Activated CD4-positive, alpha-beta memory T cell treated with anti-CD3 and anti-CD28 coated beads for 36 hours (primary cell): ENCODE results near the gene CELF2. TPM values are rescaled to one million over a fixed set of nuclear protein-coding genes. Genes with fewer than 3 reads are reported as not detected.
A peak's percentile ranks its signal among the peaks of the same experiment; 100 is the strongest.

Source experiments
- CTCF ChIA-PET: fragments of 350-600 bp; sonication (Branson Sonifier 250); formaldehyde crosslinking; loops from one replicate; lab custom pipeline; 2021; ENCODE audit warnings: antibody characterized with exemption, inconsistent platforms; lab: Charles Lee
- POLR2A ChIA-PET: fragments of 350-600 bp; sonication (Branson Sonifier 250); formaldehyde crosslinking; loops from one replicate; lab custom pipeline; 2021; ENCODE audit warnings: antibody characterized with exemption; lab: Charles Lee
- DNase-seq: peaks from one replicate; pipeline ENCODE4 v3.0.0-alpha.2; 2020
- H3K27ac Mint-ChIP-seq: one replicate; pipeline ENCODE4 v1.8.0; 2021; ENCODE audit warnings: mixed read lengths
- H3K27me3 Mint-ChIP-seq: one replicate; pipeline ENCODE4 v1.8.0; 2021; ENCODE audit warnings: mixed read lengths
- H3K36me3 Mint-ChIP-seq: one replicate; pipeline ENCODE4 v1.8.0; 2021; ENCODE audit warnings: mixed read lengths
- H3K4me1 Mint-ChIP-seq: one replicate; pipeline ENCODE4 v1.8.0; 2021; ENCODE audit warnings: low read depth, mixed read lengths
- H3K4me3 Mint-ChIP-seq: one replicate; pipeline ENCODE4 v1.8.0; 2021; ENCODE audit warnings: mild to moderate bottlenecking, mixed read lengths
- H3K9me3 Mint-ChIP-seq: one replicate; pipeline ENCODE4 v1.8.0; 2021; ENCODE audit warnings: mixed read lengths
- intact Hi-C: fragments of 100-400 bp; cut with micrococcal nuclease; formaldehyde crosslinking; loops from one replicate; pipeline ENCODE4 v1.15.1; 2023
- total RNA-seq, 2 experiments: library from RNA; stranded (reverse); gene quantifications; one replicate each; pipeline ENCODE4 v1.2.3, GENCODE V29; 2021

Gene CELF2
- total RNA-seq, 2 experiments from 2014 or later: 109 to 113 TPM

DNA sequence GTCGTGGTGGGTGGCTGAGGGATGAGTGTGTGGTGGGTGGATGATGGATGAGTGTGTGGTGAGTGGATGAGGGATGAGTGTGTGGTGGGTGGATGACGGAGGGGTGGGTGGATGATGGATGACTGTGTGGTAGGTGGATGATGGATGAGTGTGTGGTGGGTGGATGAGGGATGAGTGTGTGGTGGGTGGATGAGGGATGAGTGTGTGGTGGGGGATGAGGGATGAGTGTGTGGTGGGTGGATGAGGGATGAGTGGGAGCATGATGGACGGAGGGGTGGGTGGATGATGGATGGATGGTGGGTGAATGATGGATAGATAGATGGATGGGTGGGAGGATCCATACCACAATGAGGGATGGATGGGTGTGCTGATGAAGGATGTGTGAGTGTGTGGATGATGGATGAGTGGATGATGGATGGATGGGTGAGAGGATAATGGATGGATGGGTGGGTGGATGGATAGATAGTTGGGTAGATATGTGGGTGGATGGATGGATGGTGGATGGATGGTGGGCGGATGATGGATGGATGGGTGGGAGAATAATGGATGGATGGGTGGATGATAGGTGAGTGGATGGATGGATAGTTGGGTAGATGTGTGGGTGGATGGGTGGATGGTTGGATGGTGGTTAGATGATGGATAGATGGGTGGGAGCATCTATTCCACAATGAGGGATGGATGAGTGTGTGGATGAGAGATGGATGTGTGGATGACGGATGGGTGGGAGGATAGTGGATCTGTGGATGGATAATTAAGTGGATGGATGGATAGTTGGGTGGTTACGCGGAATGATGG, 266.8 kb downstream of the CELF2 start:
- CTCF ChIA-PET: no interaction called here

DNA sequence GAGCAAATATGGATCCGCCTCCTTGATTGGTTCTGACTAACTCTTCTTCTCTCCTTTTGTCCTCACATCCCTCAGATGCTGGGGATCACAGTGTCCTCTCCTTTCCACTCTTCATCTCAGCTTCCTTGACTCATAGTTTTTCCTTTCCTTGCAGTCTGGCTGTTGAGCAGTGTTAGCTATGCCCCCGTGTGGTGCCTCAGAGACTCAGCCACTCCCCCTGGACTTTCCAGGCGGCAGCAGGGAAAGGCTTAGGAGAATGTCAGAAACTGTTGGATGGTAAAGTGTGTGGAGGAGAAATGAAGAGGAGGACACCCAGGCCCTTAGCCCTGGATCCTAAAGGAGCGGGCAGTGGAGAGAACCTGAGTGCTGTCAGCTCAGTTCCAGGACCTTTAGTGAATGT, 267.5 kb downstream of the CELF2 start:
- H3K27me3 Mint-ChIP-seq: no peaks in the 10 kb centered on the region
- ChIA-PET POLR2A (no interaction called here), CTCF (no interaction called here)
- H3K9me3 Mint-ChIP-seq: no peaks in the 10 kb centered on the region
- peaks cover 51% of the 10 kb centered on the region for H3K36me3 Mint-ChIP-seq
- peaks cover 27% of the 10 kb centered on the region for H3K4me1 Mint-ChIP-seq
- H3K27ac Mint-ChIP-seq: no peak overlapping the region
- no peak overlapping the region for H3K4me3 Mint-ChIP-seq
- intact Hi-C loops: loop anchor here (5.0 kb wide), 1 partner anchor 37 kb away; no protein-coding TSS in a partner anchor
- no peak for DNase-seq

More for the DNA sequence above, 266.8 kb downstream of the CELF2 start:
- Mint-ChIP-seq H3K4me1 (peaks cover 25% of the 10 kb centered on the region), H3K36me3 (peaks cover 49% of the 10 kb centered on the region), H3K4me3 (no peak overlapping the region), H3K9me3 (no peaks in the 10 kb centered on the region), H3K27ac (no peak overlapping the region), H3K27me3 (no peaks in the 10 kb centered on the region)
- intact Hi-C loops: loop anchor here (5.0 kb wide), 1 partner anchor 38 kb away; no protein-coding TSS in a partner anchor
- DNase-seq: peak; percentile 37
- POLR2A ChIA-PET: no interaction called here

DNA sequence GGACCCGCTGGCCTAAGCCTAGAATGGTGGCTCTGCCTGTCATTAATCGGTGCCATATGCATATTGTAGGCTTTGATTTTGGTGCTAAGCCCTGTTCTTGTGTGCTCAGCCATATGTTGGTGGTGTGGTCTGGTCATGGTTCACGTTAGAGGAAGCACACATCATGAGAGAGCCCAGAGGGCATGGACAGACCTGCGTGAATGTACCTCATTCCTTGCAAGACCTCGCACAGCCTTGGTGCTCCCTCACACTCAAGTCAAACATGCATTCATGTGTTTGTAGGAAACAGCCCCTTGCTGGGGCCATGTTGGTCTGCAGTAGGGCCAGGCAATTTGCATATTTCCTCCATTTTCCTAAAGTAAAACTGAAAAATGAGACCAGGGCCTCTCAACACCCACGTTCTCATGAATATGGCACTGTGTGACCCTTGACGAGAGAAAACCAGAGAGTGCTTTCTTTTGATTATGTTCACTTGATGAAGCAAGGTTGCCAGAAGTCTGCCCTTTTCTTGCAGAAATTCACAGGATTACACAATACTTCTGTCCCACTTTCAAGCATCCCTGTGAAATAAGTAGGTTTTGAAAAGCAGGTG, 268.7 kb downstream of the CELF2 start:
- Mint-ChIP-seq H3K4me3 (peak overlapping the region; percentile 30), H3K27ac (no peak overlapping the region), H3K4me1 (peaks cover 25% of the 10 kb centered on the region), H3K9me3 (no peaks in the 10 kb centered on the region), H3K27me3 (no peaks in the 10 kb centered on the region), H3K36me3 (peaks cover 48% of the 10 kb centered on the region)
- intact Hi-C loops: loop anchor here (1.0 to 5.0 kb wide), 2 partner anchors 13 to 36 kb away; no protein-coding TSS in a partner anchor
- POLR2A ChIA-PET: interaction anchor here (0.7 kb wide), 1 partner anchor 10 kb away, joined by 3 read pairs; no protein-coding TSS in a partner anchor
- CTCF ChIA-PET: no interaction called here
- DNase-seq: peak; percentile 59

DNA sequence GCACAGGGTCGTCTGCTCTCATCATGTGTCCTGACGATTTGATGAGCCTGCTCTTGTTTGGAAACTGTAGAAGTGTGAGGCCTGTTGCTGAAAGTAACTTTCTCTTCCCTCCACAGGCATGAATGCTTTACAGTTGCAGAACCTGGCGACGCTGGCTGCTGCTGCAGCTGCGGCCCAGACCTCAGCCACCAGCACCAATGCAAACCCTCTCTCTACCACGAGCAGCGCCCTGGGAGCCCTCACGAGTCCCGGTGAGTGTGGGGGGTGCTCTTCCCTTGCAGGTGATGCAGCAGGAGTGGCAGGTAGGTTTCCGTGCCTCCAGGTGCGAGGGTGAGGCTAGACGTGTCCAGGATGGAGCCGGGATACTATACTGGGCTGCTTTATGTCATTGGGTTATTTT, 270.6 kb downstream of the CELF2 start:
- Mint-ChIP-seq H3K4me1 (peaks cover 41% of the 10 kb centered on the region), H3K36me3 (peaks cover 61% of the 10 kb centered on the region), H3K27ac (peak overlapping the region; percentile 58), H3K27me3 (no peaks in the 10 kb centered on the region), H3K9me3 (no peaks in the 10 kb centered on the region), H3K4me3 (no peak overlapping the region)
- POLR2A ChIA-PET: no interaction called here
- intact Hi-C loops: loop anchor here (5.0 kb wide), 1 partner anchor 34 kb away; no protein-coding TSS in a partner anchor
- DNase-seq: no peak
- CTCF ChIA-PET: interaction anchor here (1.3 kb wide), 1 partner anchor 17 kb away, joined by 3 read pairs; no protein-coding TSS in a partner anchor

DNA sequence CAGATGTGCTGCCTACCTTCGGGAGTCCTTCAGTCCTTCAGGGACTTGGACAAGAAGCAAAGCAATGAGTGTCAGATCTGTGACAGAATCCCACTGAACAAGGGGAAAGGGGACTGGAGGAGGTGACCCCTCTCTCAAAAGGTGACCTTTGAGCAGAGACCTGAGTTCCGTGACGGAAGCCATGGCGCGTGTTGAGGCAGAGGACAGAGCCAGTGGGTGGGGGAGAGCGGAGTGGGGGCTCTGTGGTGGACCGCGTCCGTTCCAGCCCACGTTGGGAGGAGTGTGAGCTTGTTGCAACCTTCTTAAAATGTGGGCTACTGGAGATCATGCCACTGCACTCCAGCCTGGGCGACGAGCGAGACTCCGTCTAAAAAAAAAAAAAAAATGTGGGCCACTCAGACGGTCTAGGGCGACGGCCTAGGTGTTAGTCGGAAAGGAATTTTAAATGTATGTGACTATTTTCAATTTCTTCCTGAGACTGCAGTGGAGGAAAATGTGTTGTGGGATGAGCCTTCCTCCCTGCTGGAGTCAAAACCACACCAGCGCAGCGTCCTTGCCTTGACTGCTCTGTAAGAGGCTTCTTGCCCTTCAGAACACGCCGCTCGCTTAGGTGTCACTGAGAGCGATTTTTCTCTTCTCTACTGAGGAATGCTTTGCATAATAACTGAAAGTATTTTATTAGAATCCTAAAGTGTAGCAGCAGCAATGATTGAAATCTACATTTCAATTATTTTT, 272.7 kb downstream of the CELF2 start:
- ChIA-PET CTCF (no interaction called here), POLR2A (no interaction called here)
- Mint-ChIP-seq H3K27ac (peak overlapping the region; percentile 51), H3K9me3 (no peaks in the 10 kb centered on the region), H3K27me3 (no peaks in the 10 kb centered on the region), H3K4me1 (peaks cover 62% of the 10 kb centered on the region), H3K4me3 (peak overlapping the region; percentile 23), H3K36me3 (peaks cover 77% of the 10 kb centered on the region)
- intact Hi-C loops: no loop called here
- no peak for DNase-seq

DNA sequence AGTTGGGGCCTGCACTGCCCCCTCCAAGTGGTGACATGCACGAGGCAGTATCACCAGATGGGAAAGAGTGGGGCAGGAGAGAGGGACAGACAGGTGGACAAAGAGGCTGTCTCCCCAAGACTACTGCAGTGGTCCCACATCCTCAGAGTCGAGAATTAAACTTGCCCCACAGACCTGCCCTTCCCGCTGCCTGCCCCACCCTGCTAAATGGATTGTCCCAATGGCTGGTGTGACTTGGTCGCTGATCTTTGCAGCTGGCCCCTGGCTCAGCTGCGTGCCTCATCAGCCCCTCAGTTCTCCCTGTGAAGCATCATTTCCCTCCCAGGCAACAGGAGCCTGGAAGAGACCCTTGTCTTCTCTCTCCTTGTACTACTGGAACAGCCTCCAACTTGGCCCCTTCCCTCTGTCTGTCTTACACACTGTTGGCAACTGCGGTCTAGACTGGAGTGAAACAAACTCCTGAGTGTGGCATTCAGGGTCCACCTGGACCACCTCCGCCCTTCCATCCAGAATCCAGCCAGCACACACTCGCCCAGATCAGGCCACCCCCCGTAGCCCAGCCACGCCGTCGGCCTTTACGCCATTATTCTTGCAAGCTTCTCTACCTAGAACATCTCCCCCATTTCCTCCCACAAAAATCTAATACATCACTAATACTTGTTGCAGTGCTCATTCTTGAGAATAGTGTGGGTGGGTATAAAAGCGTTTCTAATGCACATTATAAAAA, 275.1 kb downstream of the CELF2 start:
- no peaks in the 10 kb centered on the region for H3K27me3 Mint-ChIP-seq
- H3K27ac Mint-ChIP-seq: peak overlapping the region; percentile 66
- H3K9me3 Mint-ChIP-seq: no peaks in the 10 kb centered on the region
- peaks cover 85% of the 10 kb centered on the region for H3K36me3 Mint-ChIP-seq
- DNase-seq: no peak
- intact Hi-C loops: no loop called here
- POLR2A ChIA-PET: no interaction called here
- H3K4me1 Mint-ChIP-seq: peaks cover 76% of the 10 kb centered on the region
- H3K4me3 Mint-ChIP-seq: no peak overlapping the region
- CTCF ChIA-PET: no interaction called here

DNA sequence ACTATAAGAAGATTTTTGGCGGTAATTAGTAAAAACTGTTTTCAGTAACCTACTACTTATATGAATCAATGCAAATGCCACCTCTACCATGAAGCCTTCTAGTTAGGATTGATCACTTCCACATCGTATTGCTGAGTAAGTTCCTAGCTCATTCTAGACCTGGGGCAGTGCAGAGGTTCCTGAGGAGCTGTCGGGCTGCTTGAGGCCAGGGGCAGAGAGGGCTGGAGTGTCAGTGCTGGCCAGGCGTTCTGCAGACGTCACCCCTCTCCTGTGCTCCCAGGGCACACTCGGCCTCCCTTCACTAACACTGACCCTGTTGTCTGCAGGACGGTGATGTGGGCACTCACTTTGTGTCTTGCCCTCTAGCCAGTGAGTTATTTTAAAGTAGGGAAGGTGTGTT, 275.7 kb downstream of the CELF2 start:
- Mint-ChIP-seq H3K36me3 (peaks cover 87% of the 10 kb centered on the region), H3K4me3 (no peak overlapping the region), H3K27me3 (no peaks in the 10 kb centered on the region), H3K27ac (peak overlapping the region; percentile 66), H3K9me3 (no peaks in the 10 kb centered on the region), H3K4me1 (peaks cover 75% of the 10 kb centered on the region)
- ChIA-PET POLR2A (interaction anchor here (0.6 kb wide), 1 partner anchor 34 kb away, joined by 3 read pairs; no protein-coding TSS in a partner anchor), CTCF (no interaction called here)
- intact Hi-C loops: no loop called here
- DNase-seq: no peak

DNA sequence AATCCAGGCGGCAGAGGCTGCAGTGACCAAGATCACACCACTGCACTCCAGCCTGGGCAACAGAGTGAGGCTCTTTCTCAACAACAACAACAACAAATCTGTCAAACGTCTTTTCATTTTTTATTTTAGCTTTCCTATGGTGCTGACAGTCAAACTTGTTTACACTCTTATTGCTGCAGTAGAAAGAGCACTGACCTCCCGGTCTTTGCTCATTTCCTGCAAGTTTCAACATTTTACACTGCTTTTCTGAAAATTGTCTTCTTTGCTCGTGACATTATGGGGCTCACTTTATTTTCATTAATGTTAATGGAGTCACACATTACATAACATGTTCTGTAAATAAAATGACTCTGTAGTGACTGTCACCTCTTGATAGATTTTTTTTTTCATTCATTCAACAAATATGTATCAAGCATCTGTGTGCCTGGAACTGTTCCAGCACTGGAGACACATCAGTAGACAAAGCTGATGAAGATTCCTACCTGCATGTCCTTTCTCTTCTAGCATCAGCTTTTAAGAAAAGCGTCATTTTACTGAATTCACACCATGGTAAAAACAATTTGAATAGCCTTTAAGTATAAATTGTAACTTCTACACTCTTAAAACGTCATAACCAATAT, 277.3 kb downstream of the CELF2 start:
- H3K36me3 Mint-ChIP-seq: peaks cover 82% of the 10 kb centered on the region
- POLR2A ChIA-PET: no interaction called here
- intact Hi-C loops: no loop called here

DNA sequence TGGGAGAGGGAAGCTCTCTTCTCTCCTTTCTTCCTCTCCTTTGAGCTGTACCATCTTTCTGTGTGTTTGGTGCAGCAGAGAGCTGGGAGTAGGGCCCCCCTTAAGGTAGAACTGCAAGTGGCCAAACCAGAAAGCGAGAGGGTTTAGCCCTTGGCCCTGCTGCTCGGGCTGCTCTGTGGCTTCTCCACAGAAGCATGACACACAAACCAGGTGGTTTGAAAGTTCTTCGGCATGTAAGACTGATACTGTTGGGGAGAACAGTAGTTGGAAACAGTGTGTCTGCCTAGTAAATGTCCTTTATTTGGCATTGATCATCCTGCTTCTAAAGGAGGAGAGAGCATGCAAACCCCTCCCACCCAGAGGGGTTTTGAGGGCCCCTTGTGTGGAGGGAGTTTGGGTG, 277.8 kb downstream of the CELF2 start:
- ChIA-PET CTCF (interaction anchor here (1.3 kb wide), 1 partner anchor 25 kb away, joined by 3 read pairs; no protein-coding TSS in a partner anchor), POLR2A (no interaction called here)

More for the DNA sequence above, 277.3 kb downstream of the CELF2 start:
- no peaks in the 10 kb centered on the region for H3K27me3 Mint-ChIP-seq
- H3K9me3 Mint-ChIP-seq: no peaks in the 10 kb centered on the region
- H3K27ac Mint-ChIP-seq: peak overlapping the region; percentile 73
- H3K4me3 Mint-ChIP-seq: no peak overlapping the region
- CTCF ChIA-PET: interaction anchor here (0.6 to 1.3 kb wide), 2 partner anchors 25 to 118 kb away, joined by 3 to 4 read pairs; no protein-coding TSS in a partner anchor
- H3K4me1 Mint-ChIP-seq: peaks cover 65% of the 10 kb centered on the region
- no peak for DNase-seq

DNA sequence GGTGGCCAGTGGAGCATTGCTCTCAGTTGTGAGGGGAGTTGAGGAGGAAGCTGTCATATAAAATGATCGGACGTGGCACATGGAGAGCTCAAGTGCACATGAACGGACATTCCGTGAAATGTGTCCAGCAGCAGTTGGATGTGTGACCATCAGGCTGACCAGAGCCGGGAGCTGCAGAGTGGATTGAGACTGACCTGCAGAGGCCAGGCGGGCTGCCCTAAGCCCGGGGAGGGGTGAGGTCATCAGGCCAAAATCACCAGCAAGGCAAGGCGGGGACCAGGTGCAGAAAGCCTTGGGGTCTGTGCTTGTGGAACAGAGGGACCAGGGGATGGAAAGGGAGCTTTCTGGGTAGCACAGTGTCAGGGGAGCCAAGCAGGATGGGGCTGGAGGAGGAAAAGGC, 279.5 kb downstream of the CELF2 start:
- Mint-ChIP-seq H3K36me3 (peaks cover 76% of the 10 kb centered on the region), H3K27me3 (no peaks in the 10 kb centered on the region), H3K27ac (peak overlapping the region; percentile 77), H3K4me1 (peaks cover 54% of the 10 kb centered on the region), H3K4me3 (no peak overlapping the region), H3K9me3 (no peaks in the 10 kb centered on the region)
- POLR2A ChIA-PET: no interaction called here
- CTCF ChIA-PET: no interaction called here
- intact Hi-C loops: no loop called here
- no peak for DNase-seq

More for the DNA sequence above, 277.8 kb downstream of the CELF2 start:
- peak; percentile 40 for DNase-seq
- no peaks in the 10 kb centered on the region for H3K27me3 Mint-ChIP-seq
- peaks cover 60% of the 10 kb centered on the region for H3K4me1 Mint-ChIP-seq
- H3K4me3 Mint-ChIP-seq: no peak overlapping the region
- H3K9me3 Mint-ChIP-seq: no peaks in the 10 kb centered on the region
- H3K27ac Mint-ChIP-seq: peak overlapping the region; percentile 77
- H3K36me3 Mint-ChIP-seq: peaks cover 77% of the 10 kb centered on the region
- intact Hi-C loops: no loop called here

DNA sequence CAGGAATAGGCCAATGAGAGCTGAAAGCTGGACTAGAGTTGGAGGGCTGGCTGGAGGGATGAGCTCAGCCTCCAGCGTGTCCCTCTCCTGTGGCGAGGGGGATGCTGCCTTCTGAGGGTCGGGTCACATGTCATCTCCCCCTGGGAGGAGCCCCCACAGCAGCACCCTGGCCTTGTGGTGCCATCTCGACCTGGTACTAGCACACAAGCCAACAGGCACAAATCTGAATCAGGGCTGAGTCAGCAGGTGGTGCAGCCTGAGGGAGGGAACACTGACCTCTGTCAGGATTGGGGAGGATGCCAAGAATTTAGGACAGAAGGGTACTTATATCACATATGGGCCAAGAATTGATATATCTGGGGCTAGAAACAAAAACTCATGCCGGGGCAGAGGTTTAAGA, 280.4 kb downstream of the CELF2 start:
- Mint-ChIP-seq H3K9me3 (no peaks in the 10 kb centered on the region), H3K27ac (peak overlapping the region; percentile 15), H3K36me3 (peaks cover 77% of the 10 kb centered on the region), H3K4me3 (no peak overlapping the region), H3K27me3 (no peaks in the 10 kb centered on the region), H3K4me1 (peaks cover 44% of the 10 kb centered on the region)
- ChIA-PET CTCF (no interaction called here), POLR2A (no interaction called here)
- intact Hi-C loops: no loop called here
- DNase-seq: no peak
